Thyroid gland (tissue), 4 donors: ENCODE data around the gene PTPN18. TPM values are rescaled to one million over a fixed set of nuclear protein-coding genes. Genes with fewer than 3 reads are reported as not detected.
A peak's percentile ranks its signal among the peaks of the same experiment; 100 is the strongest.
"Not testable (repeated sequence)": the region's sequence is repeated elsewhere in the genome, so short reads cannot be mapped to it uniquely, and the experiment has no call there.

ENCODE experiments used
- DNase-seq, 2 donors: peaks; one replicate each; pipeline ENCODE4 v3.0.0-alpha.2; 2019
- H3K27ac ChIP-seq, 3 donors: fragments of 200-600 bp; sonication (generic); 1 replicate in 2 of 3; 2 replicates in 1 of 3; pipeline ENCODE4 v1.5.1; 2016 to 2019; ENCODE audit warnings: mild to moderate bottlenecking in 1 of 3, moderate library complexity in 1 of 3
- H3K27me3 ChIP-seq: fragments of 200-600 bp; sonication (generic); one replicate; pipeline ENCODE4 v1.5.1; 2019
- H3K36me3 ChIP-seq, 2 donors: fragments of 200-600 bp; sonication (generic); one replicate each; pipeline ENCODE4 v1.5.1; 2016 to 2019
- H3K4me1 ChIP-seq, 2 donors: fragments of 200-600 bp; sonication (generic); one replicate each; pipeline ENCODE4 v1.5.1; 2017 to 2019
- H3K4me3 ChIP-seq, 3 donors: fragments of 200-600 bp; sonication (generic); replicated peaks in 1 of 3; 1 replicate in 2 of 3; 2 replicates in 1 of 3; pipeline ENCODE4 v1.5.1; 2016; ENCODE audit warnings: mild to moderate bottlenecking in 1 of 3
- H3K9me3 ChIP-seq: fragments of 200-600 bp; sonication (generic); one replicate; pipeline ENCODE4 v1.5.1; 2017
- POLR2A ChIP-seq, 2 donors: fragments of 450-650 bp; IDR thresholded peaks; one replicate each; pipeline ENCODE4 v1.6.1; 2017; ENCODE audit warnings: antibody characterized with exemption in 2 of 2, mild to moderate bottlenecking in 2 of 2, moderate library complexity in 1 of 2
- WGBS, 2 donors: methylation state at CpG; one replicate each; pipeline ENCODE4 v1.1.5; 2017; 5-methylcytosine and 5-hydroxymethylcytosine counted together
- intact Hi-C: fragments of 100-400 bp; cut with DNase I; formaldehyde crosslinking; loops from one replicate; pipeline ENCODE4 v1.15.1; 2023
- total RNA-seq, 4 donors: library from RNA; depleted of rRNA; stranded (reverse); fragments of >200 nt; gene quantifications; one replicate each; pipeline ENCODE4 v1.2.3, GENCODE V29; 2016
- TF ChIP-seq, protein P1 (sequence below), 6 experiments: fragments of 200-600 bp in 3 of 6; fragments of 450-650 bp in 3 of 6; sonication (generic) in 3 of 6; IDR thresholded peaks; one replicate each; pipeline ENCODE4 v1.5.1; 2016 to 2019; ENCODE audit warnings: antibody characterized with exemption in 6 of 6, mild to moderate bottlenecking in 2 of 6, inconsistent platforms in 1 of 6, moderate library complexity in 1 of 6

PTPN18 gene
- total RNA-seq, 4 donors from 2014 or later, result 45.5 to 69.8 (median 57.4) TPM

DNA sequence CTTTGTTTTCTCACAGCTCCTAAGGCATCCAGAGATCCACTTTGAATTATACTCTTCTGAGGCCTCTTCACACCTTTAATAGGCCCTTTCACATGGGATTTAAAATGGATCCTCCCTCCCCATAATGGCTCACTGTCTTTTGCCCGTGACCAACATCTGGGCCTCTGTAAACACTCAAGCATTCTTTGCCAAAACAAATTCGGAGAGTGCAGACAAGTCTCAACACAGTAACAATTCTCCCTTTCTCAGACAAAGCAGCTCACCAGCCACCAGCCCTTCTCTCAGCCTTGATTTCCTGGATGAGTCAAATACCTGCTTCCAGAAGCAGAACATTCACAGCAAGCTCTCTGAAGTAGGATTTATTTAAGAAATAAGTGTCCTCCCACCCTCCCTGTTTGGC is 27.1 kb upstream of the PTPN18 start:
- Histone ChIP-seq H3K4me3 (no peak overlapping the region), H3K27ac (no peak overlapping the region), H3K36me3 (no peaks in the 10 kb centered on the region), H3K27me3 (no peaks in the 10 kb centered on the region), H3K9me3 (no peaks in the 10 kb centered on the region), H3K4me1 (no peaks in the 10 kb centered on the region)
- intact Hi-C loops, result no loop called here
- TF ChIP-seq, protein P1, sequence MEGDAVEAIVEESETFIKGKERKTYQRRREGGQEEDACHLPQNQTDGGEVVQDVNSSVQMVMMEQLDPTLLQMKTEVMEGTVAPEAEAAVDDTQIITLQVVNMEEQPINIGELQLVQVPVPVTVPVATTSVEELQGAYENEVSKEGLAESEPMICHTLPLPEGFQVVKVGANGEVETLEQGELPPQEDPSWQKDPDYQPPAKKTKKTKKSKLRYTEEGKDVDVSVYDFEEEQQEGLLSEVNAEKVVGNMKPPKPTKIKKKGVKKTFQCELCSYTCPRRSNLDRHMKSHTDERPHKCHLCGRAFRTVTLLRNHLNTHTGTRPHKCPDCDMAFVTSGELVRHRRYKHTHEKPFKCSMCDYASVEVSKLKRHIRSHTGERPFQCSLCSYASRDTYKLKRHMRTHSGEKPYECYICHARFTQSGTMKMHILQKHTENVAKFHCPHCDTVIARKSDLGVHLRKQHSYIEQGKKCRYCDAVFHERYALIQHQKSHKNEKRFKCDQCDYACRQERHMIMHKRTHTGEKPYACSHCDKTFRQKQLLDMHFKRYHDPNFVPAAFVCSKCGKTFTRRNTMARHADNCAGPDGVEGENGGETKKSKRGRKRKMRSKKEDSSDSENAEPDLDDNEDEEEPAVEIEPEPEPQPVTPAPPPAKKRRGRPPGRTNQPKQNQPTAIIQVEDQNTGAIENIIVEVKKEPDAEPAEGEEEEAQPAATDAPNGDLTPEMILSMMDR (IDR thresholded peaks at IDR 0.05), result no peak
- no peak for TF ChIP-seq POLR2A (IDR thresholded peaks at IDR 0.05)
- DNase-seq, result no peak
- 53% methylated on average over 2 of the region's 2 CpGs for WGBS, 2 donors

DNA sequence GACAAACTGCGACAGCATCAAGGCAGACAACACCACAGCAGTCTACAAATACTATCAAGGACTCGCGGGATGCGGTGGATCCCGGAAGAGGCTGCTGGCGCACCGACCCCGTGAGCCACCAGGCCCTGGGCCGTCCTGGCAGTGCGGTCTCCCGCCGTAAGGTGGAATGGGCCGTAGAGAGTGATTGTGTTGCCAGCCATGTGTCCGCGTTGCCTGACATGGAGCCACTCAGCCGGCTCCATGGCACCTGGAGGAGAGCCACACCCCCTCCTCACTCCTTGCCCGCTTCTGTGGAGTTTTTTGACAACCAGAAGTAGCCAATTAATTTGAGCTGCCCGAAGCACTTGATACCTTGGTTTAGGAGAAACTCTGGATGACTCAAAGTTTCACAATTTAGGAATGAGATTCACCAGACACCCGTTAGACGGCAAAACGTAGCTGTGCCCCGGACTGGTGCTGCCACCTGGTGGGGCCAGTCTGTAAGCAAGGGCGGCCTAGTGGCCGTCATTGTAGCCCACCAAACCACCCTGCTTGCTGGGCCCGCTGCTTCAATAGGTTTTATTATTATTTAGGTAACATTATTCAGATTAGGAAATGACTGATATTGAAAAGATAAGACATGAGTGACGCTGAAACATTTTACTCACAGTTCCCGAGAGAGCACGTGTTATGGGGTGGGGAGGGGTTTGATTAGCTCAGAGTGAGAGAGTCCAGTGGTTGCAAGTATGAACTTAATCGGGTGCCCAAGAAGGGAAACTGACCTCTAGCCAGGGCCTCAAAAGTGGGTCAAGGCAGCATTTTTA is 23.4 kb upstream of the PTPN18 start:
- no peaks in the 10 kb centered on the region for H3K27me3 ChIP-seq
- WGBS, 2 donors, result 9 to 19% methylated on average over 16 to 28 of the region's 29 CpGs
- intact Hi-C loops, result loop anchor here (5.0 kb wide), 2 partner anchors 175 to 395 kb away; no protein-coding TSS in a partner anchor
- no peaks in the 10 kb centered on the region for H3K36me3 ChIP-seq
- peak; percentile 77 to 83 for DNase-seq
- TF ChIP-seq, protein P1 (IDR thresholded peaks at IDR 0.05), result peak; percentile 76 to 96 (median 89)
- TF ChIP-seq POLR2A (IDR thresholded peaks at IDR 0.05), result no peak
- no peak overlapping the region for H3K4me3 ChIP-seq
- no peak overlapping the region for H3K27ac ChIP-seq
- no peaks in the 10 kb centered on the region for H3K9me3 ChIP-seq
- H3K4me1 ChIP-seq, result no peaks in the 10 kb centered on the region

DNA sequence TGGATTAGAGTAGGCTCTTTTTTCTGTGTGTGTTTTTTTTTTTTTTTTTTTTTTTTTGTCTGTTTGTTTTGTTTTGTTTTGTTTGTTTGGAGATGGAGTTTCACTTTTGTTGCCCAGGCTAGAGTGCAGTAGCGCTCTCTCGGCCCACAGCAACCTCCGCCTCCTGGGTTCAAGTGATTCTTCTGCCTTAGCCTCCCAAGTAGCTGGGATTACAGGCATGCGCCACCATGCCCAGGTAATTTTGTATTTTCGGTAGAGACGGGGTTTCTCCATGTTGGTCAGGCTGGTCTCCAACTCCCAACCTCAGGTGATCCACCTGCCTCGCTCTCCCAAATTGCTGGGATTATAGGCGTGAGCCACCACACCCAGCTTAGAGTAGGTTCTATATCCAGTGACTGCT is 22.6 kb upstream of the PTPN18 start:
- not testable (repeated sequence) for H3K9me3 ChIP-seq, H3K4me1 ChIP-seq, H3K27me3 ChIP-seq, H3K27ac ChIP-seq, H3K4me3 ChIP-seq, H3K36me3 ChIP-seq, DNase-seq
- intact Hi-C loops, result loop anchor here (5.0 kb wide), 2 partner anchors 176 to 396 kb away; no protein-coding TSS in a partner anchor
- 82 to 88% methylated on average over 8 of the region's 8 CpGs for WGBS, 2 donors

DNA sequence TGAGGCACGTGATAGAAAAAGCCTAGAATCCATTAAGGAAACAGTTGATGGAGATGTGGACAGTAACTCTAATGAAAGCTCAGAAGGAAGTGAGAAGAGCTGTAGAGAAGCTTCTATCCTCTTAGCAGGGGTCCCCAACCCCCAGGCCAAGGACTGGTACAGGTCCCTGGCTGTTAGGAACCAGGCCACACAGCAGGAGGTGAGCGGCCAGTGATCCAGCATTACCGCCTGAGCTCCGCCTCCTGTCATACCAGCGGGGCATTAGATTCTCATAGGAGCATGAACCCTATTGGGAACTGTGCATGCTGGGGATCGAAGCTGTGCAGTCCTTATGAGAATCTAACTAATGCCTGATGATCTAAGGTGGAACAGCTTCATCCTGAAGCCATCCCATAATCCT is 21.8 kb upstream of the PTPN18 start:
- Histone ChIP-seq H3K36me3 (peaks cover 5 to 7% of the 10 kb centered on the region in 2 donors), H3K9me3 (no peaks in the 10 kb centered on the region), H3K27me3 (no peaks in the 10 kb centered on the region), H3K4me3 (no peak overlapping the region), H3K27ac (no peak overlapping the region), H3K4me1 (peaks cover 0 to 3% of the 10 kb centered on the region in 2 donors)
- TF ChIP-seq POLR2A (IDR thresholded peaks at IDR 0.05), result no peak
- TF ChIP-seq, protein P1 (IDR thresholded peaks at IDR 0.05), result no peak
- WGBS, 2 donors, result 59 to 62% methylated on average over 3 to 6 of the region's 6 CpGs
- intact Hi-C loops, result loop anchor here (5.0 kb wide), 2 partner anchors 177 to 397 kb away; no protein-coding TSS in a partner anchor
- DNase-seq, result no peak

DNA sequence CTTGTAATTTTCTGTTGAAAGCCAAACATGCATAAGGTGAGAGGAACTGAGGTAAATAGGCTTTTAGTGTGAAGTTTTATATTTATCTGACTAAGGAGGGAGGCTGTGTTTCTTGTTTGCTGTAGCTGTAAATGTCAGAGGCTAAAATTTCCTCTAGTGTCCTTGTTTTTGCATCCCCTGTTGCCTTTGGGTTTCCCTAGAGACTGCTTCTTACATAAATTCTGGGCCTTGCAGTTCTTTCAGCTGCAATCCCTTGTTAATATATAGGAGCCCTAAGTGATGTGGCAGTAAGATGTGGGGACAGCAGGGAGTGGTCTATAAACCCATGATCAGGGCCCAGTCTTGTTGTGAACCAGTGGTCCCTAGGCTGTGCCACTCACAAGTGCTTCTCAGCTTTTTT is 20.6 kb upstream of the PTPN18 start:
- no peak for TF ChIP-seq POLR2A (IDR thresholded peaks at IDR 0.05)
- TF ChIP-seq, protein P1 (IDR thresholded peaks at IDR 0.05), result no peak
- Histone ChIP-seq H3K36me3 (peaks cover 7 to 11% of the 10 kb centered on the region in 2 donors), H3K4me1 (peaks cover 0 to 3% of the 10 kb centered on the region in 2 donors), H3K27ac (no peak overlapping the region), H3K27me3 (no peaks in the 10 kb centered on the region), H3K9me3 (no peaks in the 10 kb centered on the region), H3K4me3 (no peak overlapping the region)
- no peak for DNase-seq
- intact Hi-C loops, result no loop called here
